Esophagus squamous epithelium (tissue), 4 donors: Measurements from ENCODE around the gene ADCY5.

Experiments
- CTCF ChIP-seq, 6 experiments: fragments of 450-650 bp in 4 of 6; fragments of 200-600 bp in 2 of 6; sonication (generic) in 2 of 6; IDR thresholded peaks; one replicate each; pipeline ENCODE4 v1.5.1; 2016 to 2019; ENCODE audit warnings: antibody characterized with exemption in 6 of 6, mild to moderate bottlenecking in 4 of 6, moderate library complexity in 4 of 6
- POLR2A ChIP-seq, 4 donors: fragments of 450-650 bp; IDR thresholded peaks; one replicate each; pipeline ENCODE4 v1.6.1; 2017; ENCODE audit warnings: antibody characterized with exemption in 4 of 4, mild to moderate bottlenecking in 4 of 4, moderate library complexity in 3 of 4

DNA sequence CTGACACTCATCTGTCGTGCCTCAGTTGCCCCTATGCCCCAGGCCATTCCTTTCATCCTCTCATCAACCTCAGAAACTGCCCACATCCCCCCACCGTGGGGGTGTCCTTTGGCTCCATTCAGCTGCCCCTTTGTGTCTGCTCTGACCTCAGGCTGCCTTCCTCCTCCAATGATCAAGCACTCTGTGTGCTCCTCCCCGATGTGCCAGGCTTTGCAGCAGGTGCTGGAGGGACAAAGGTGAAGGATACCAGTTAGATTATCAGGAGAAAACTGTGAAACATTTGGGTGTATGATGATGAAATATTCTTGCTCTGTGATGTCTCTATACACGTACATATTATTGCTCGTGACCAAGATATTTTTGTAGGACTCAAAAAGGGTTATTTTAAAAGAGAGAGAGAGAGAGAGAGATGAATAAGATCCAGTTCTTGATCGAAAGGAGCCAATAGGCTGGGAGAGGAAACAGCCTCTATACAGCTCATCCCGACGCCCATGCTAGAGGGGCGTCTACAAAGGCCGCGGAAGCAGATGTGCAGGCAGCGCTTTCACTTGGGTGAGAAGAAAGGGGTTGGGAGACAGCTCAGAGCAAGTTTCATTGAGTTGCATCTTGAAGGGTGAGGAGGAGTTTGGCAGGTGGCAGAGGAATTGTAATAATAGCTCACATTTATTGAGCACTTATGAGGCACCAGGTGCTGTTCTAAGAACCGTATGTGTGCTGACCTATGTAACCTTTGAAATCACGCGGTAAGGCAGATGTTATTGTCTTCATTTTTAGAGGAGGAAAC, 28.3 kb upstream of the ADCY5 start:
- TF ChIP-seq CTCF (IDR thresholded peaks at IDR 0.05) = no peak
- no peak for TF ChIP-seq POLR2A (IDR thresholded peaks at IDR 0.05)
